Measurements from ENCODE around the gene UGCG.

DNA sequence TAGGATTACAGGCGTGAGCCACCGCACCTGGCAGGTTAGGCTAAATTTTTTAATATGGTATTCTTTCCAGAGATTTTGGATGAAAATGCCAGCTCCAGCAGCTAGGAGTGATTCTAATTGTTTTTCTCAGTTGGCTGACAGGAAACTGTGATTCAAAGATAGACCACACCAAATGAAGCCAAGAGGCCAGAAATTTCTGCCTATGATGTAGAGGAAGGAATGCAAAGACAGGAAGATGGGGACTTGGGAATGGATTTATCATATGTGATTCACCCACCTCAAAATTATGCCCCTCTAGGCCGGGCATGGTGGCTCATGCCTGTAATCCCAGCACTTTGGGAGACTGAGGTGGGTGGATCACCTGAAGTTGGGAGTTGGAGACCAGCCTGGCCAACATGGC is 53.3 kb downstream of the UGCG start:
- TF ChIP-seq, protein P1, sequence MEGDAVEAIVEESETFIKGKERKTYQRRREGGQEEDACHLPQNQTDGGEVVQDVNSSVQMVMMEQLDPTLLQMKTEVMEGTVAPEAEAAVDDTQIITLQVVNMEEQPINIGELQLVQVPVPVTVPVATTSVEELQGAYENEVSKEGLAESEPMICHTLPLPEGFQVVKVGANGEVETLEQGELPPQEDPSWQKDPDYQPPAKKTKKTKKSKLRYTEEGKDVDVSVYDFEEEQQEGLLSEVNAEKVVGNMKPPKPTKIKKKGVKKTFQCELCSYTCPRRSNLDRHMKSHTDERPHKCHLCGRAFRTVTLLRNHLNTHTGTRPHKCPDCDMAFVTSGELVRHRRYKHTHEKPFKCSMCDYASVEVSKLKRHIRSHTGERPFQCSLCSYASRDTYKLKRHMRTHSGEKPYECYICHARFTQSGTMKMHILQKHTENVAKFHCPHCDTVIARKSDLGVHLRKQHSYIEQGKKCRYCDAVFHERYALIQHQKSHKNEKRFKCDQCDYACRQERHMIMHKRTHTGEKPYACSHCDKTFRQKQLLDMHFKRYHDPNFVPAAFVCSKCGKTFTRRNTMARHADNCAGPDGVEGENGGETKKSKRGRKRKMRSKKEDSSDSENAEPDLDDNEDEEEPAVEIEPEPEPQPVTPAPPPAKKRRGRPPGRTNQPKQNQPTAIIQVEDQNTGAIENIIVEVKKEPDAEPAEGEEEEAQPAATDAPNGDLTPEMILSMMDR (conservative IDR thresholded peaks at IDR 0.05; ENCODE audit: low read length), result no peak
- no peak for TF ChIP-seq EZH2phosphoT487 (IDR thresholded peaks at IDR 0.05; ENCODE audit: borderline replicate concordance)
